Measurements from ENCODE around the gene HIVEP1. TPM values are rescaled to one million over a fixed set of nuclear protein-coding genes. Genes with fewer than 3 reads are reported as not detected.
A peak's percentile ranks its signal among the peaks of the same experiment; 100 is the strongest.

The HIVEP1 gene
- polyA plus RNA-seq, 1 of the 3 experiments (the other 2 are of a cell fraction) = 7.7 TPM

DNA sequence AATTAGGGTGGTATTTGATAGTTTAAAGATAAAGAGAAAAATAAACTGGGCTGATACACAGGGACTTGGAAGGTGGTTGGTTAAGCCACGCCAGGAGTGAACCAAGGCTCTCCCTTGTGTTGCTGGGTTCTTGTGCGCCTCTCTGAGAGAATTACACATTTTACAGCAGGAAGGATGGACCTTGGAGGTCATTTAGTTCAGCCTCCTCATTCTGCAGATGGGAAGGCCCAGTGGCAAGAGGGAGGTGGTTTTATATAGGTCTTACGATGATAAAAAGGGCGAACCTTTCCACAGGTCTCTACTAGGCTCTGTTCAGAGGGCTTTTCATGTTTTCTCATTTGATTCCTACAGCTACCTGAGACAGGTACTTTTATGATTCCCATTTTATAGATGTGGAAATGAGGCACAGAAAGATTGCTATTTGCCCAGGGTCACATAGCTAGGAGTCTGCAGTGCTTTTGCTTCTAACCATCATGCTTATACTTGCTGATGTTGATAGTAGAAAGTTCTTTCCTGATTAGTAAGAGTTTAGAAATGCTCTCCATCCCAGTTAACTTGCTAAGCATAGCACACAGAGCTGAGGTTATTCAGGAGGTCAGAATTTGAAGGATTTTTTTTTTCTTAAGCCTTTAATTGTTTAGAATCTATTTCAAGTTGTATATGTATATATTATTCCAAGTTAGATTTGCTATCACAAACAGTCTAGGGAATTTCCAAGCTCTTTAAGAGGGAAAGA is 12.8 kb downstream of the HIVEP1 start:
- H3F3A ChIP-seq (replicated peaks; ENCODE audit: insufficient read depth) = peaks cover 12% of the 10 kb centered on the region
- H2AFZ ChIP-seq (ENCODE audit: low read depth) = no peak overlapping the region
- H3K27me3 ChIP-seq (ENCODE audit: insufficient read depth) = no peaks in the 10 kb centered on the region
- H3K9me3 ChIP-seq = 0 out of 2 replicates have a peak, but pooled peaks cover 6% of the 10 kb centered on the region
- peak overlapping the region in 1 of 2 experiments; percentile 30; a peak in 2 of 4 replicates for H3K27ac ChIP-seq (ENCODE audit: low read depth in 2 of 2, low read length in 1 of 2)
- H3K4me2 ChIP-seq = 0 out of 2 replicates have a peak overlapping the region, but pooled peaks have one; percentile 13
- ChIA-PET CTCF (no interaction called here), POLR2A (no interaction called here)
- peaks cover 89% of the 10 kb centered on the region for H3K79me2 ChIP-seq (ENCODE audit: insufficient read depth)
- no peak for DNase-seq
- H4K20me1 ChIP-seq (ENCODE audit: insufficient read depth) = no peaks in the 10 kb centered on the region
- peaks cover 2 to 21% of the 10 kb centered on the region in 2 experiments for H3K4me1 ChIP-seq (ENCODE audit: control insufficient read depth in 1 of 2, insufficient read depth in 2 of 2, low read depth in 1 of 2, low read length in 1 of 2)
- peaks cover 20 to 34% of the 10 kb centered on the region in 2 experiments for H3K36me3 ChIP-seq (replicated peaks in 1 of 2; ENCODE audit: control insufficient read depth in 1 of 2, insufficient read depth in 2 of 2, low read length in 1 of 2)
- 98% methylated on average over 4 of the region's 4 CpGs for WGBS (ENCODE audit: low lambda C conversion rate)
- TF ChIP-seq RCOR1 (IDR thresholded peaks at IDR 0.05; ENCODE audit: low read length) (no peak), SMC3 (IDR thresholded peaks at IDR 0.05; ENCODE audit: low read depth, low read length) (no peak), SIN3A (IDR thresholded peaks at IDR 0.05; ENCODE audit: borderline replicate concordance, low read depth, low read length) (no peak), MEF2A (IDR thresholded peaks at IDR 0.05; ENCODE audit: borderline replicate concordance, low read depth) (no peak), CHD2 (IDR thresholded peaks at IDR 0.05; ENCODE audit: low read length, partially characterized antibody) (no peak), EP300 (IDR thresholded peaks at IDR 0.05; ENCODE audit: borderline replicate concordance in 1 of 2, low read depth in 1 of 2, low read length in 1 of 2) (no peak)
- TF ChIP-seq, protein P1, sequence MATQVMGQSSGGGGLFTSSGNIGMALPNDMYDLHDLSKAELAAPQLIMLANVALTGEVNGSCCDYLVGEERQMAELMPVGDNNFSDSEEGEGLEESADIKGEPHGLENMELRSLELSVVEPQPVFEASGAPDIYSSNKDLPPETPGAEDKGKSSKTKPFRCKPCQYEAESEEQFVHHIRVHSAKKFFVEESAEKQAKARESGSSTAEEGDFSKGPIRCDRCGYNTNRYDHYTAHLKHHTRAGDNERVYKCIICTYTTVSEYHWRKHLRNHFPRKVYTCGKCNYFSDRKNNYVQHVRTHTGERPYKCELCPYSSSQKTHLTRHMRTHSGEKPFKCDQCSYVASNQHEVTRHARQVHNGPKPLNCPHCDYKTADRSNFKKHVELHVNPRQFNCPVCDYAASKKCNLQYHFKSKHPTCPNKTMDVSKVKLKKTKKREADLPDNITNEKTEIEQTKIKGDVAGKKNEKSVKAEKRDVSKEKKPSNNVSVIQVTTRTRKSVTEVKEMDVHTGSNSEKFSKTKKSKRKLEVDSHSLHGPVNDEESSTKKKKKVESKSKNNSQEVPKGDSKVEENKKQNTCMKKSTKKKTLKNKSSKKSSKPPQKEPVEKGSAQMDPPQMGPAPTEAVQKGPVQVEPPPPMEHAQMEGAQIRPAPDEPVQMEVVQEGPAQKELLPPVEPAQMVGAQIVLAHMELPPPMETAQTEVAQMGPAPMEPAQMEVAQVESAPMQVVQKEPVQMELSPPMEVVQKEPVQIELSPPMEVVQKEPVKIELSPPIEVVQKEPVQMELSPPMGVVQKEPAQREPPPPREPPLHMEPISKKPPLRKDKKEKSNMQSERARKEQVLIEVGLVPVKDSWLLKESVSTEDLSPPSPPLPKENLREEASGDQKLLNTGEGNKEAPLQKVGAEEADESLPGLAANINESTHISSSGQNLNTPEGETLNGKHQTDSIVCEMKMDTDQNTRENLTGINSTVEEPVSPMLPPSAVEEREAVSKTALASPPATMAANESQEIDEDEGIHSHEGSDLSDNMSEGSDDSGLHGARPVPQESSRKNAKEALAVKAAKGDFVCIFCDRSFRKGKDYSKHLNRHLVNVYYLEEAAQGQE (IDR thresholded peaks at IDR 0.05; ENCODE audit: low read depth, low read length) = no peak
- TF ChIP-seq, protein P2, sequence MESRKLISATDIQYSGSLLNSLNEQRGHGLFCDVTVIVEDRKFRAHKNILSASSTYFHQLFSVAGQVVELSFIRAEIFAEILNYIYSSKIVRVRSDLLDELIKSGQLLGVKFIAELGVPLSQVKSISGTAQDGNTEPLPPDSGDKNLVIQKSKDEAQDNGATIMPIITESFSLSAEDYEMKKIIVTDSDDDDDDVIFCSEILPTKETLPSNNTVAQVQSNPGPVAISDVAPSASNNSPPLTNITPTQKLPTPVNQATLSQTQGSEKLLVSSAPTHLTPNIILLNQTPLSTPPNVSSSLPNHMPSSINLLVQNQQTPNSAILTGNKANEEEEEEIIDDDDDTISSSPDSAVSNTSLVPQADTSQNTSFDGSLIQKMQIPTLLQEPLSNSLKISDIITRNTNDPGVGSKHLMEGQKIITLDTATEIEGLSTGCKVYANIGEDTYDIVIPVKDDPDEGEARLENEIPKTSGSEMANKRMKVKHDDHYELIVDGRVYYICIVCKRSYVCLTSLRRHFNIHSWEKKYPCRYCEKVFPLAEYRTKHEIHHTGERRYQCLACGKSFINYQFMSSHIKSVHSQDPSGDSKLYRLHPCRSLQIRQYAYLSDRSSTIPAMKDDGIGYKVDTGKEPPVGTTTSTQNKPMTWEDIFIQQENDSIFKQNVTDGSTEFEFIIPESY (IDR thresholded peaks at IDR 0.05; ENCODE audit: borderline replicate concordance, low read depth) = no peak
- TF ChIP-seq, protein P3, sequence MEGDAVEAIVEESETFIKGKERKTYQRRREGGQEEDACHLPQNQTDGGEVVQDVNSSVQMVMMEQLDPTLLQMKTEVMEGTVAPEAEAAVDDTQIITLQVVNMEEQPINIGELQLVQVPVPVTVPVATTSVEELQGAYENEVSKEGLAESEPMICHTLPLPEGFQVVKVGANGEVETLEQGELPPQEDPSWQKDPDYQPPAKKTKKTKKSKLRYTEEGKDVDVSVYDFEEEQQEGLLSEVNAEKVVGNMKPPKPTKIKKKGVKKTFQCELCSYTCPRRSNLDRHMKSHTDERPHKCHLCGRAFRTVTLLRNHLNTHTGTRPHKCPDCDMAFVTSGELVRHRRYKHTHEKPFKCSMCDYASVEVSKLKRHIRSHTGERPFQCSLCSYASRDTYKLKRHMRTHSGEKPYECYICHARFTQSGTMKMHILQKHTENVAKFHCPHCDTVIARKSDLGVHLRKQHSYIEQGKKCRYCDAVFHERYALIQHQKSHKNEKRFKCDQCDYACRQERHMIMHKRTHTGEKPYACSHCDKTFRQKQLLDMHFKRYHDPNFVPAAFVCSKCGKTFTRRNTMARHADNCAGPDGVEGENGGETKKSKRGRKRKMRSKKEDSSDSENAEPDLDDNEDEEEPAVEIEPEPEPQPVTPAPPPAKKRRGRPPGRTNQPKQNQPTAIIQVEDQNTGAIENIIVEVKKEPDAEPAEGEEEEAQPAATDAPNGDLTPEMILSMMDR (IDR thresholded peaks at IDR 0.05) = no peak
- TF ChIP-seq, protein P4, sequence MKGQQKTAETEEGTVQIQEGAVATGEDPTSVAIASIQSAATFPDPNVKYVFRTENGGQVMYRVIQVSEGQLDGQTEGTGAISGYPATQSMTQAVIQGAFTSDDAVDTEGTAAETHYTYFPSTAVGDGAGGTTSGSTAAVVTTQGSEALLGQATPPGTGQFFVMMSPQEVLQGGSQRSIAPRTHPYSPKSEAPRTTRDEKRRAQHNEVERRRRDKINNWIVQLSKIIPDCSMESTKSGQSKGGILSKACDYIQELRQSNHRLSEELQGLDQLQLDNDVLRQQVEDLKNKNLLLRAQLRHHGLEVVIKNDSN (IDR thresholded peaks at IDR 0.05; ENCODE audit: borderline replicate concordance, low read depth) = no peak
- H3K4me3 ChIP-seq (ENCODE audit: low read depth in 2 of 2, low read length in 1 of 2) = no peak overlapping the region
- H3K9ac ChIP-seq = no peak overlapping the region
- H3K9me2 ChIP-seq = no peaks in the 10 kb centered on the region

Data from SK-N-SH (cell line).